Measurements from ENCODE around the gene MCC.

MCC gene

GRCh38 chr5:113166852-113167366, 321.3 kb downstream of the MCC start:
- DNase-seq: no peak

- no peak for DNase-seq
Observed at GRCh38 chr5:113166261-113166660, 322.0 kb downstream of the MCC start.

GRCh38 chr5:113164021-113164420, 324.2 kb downstream of the MCC start:
- no peak for DNase-seq

GRCh38 chr5:113163328-113163727, 324.9 kb downstream of the MCC start:
- DNase-seq: no peak

- DNase-seq: no peak
Observed at GRCh38 chr5:113162770-113163169, 325.5 kb downstream of the MCC start.

- no peak for DNase-seq
Observed at GRCh38 chr5:113162208-113162607, 326.0 kb downstream of the MCC start.

- DNase-seq: no peak
Observed at GRCh38 chr5:113161806-113162205, 326.4 kb downstream of the MCC start.

- DNase-seq: no peak
Observed at GRCh38 chr5:113157886-113158285, 330.4 kb downstream of the MCC start.

- DNase-seq: no peak
Observed at GRCh38 chr5:113156271-113156877, 331.9 kb downstream of the MCC start.

- DNase-seq: no peak
Observed at GRCh38 chr5:113153512-113154097, 334.6 kb downstream of the MCC start.

GRCh38 chr5:113152380-113152740, 335.9 kb downstream of the MCC start:
- no peak for DNase-seq

- DNase-seq: no peak
Observed at GRCh38 chr5:113151641-113152379, 336.4 kb downstream of the MCC start.

GRCh38 chr5:113150821-113151220, 337.4 kb downstream of the MCC start:
- no peak for DNase-seq

- DNase-seq: no peak
Observed at GRCh38 chr5:113150221-113150620, 338.0 kb downstream of the MCC start.

- no peak for DNase-seq
Observed at GRCh38 chr5:113147537-113147936, 340.7 kb downstream of the MCC start.

GRCh38 chr5:113147101-113147508, 341.1 kb downstream of the MCC start:
- DNase-seq: no peak

- DNase-seq: no peak
Observed at GRCh38 chr5:113145757-113146387, 342.4 kb downstream of the MCC start.

GRCh38 chr5:113142186-113142585, 346.1 kb downstream of the MCC start:
- no peak for DNase-seq

GRCh38 chr5:113140837-113141671, 347.2 kb downstream of the MCC start:
- no peak for DNase-seq

GRCh38 chr5:113133211-113133975, 354.9 kb downstream of the MCC start:
- DNase-seq: no peak

GRCh38 chr5:113132564-113132963, 355.7 kb downstream of the MCC start:
- no peak for DNase-seq

Measured in activated CD4-positive, alpha-beta T cell treated with anti-CD3 and anti-CD28 coated beads, Interleukin-2, amount 50 U/mL, for 48 hours (primary cell).